Hepatocyte (in vitro differentiated cells): ENCODE results near the gene PAK1.

Experiments
- EZH2phosphoT487 ChIP-seq: fragments of 200-600 bp; sonication (generic); IDR thresholded peaks from one replicate; pipeline ENCODE4 v1.6.1; 2018; ENCODE audit warnings: antibody characterized with exemption, mild to moderate bottlenecking, low read depth, moderate library complexity; ENCODE audit not compliant: unreplicated experiment, severe bottlenecking
- TF ChIP-seq, protein P1 (sequence below): fragments of 200-600 bp; sonication (generic); IDR thresholded peaks from 2 replicates; pipeline ENCODE4 v1.5.1; 2016; ENCODE audit warnings: antibody characterized with exemption, mild to moderate bottlenecking; ENCODE audit not compliant: poor library complexity

DNA sequence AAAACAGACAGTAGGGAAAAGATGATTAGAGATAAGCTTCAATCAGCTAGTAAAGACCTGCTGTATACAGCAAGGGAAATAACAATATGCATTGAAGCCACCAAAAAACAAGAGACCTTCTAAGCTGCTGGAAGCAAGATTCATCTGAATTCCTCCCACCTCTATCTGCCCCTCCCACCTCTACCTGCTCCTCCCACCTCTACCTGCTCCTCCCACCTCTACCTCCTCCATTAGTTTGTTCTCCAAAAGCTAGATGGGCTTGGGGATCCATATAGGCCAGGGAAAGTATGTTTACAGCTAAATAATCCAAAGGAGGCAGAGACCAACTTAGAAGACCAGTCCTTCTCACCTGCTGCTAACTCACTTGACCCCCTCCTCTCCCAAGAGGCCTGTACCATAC is 33.2 kb downstream of the PAK1 start:
- TF ChIP-seq, protein P1, sequence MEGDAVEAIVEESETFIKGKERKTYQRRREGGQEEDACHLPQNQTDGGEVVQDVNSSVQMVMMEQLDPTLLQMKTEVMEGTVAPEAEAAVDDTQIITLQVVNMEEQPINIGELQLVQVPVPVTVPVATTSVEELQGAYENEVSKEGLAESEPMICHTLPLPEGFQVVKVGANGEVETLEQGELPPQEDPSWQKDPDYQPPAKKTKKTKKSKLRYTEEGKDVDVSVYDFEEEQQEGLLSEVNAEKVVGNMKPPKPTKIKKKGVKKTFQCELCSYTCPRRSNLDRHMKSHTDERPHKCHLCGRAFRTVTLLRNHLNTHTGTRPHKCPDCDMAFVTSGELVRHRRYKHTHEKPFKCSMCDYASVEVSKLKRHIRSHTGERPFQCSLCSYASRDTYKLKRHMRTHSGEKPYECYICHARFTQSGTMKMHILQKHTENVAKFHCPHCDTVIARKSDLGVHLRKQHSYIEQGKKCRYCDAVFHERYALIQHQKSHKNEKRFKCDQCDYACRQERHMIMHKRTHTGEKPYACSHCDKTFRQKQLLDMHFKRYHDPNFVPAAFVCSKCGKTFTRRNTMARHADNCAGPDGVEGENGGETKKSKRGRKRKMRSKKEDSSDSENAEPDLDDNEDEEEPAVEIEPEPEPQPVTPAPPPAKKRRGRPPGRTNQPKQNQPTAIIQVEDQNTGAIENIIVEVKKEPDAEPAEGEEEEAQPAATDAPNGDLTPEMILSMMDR = no peak
- TF ChIP-seq EZH2phosphoT487 = no peak
